ENCODE results near the gene XIRP2. TPM values are rescaled to one million over a fixed set of nuclear protein-coding genes. Genes with fewer than 3 reads are reported as not detected.

XIRP2 gene
- total and polyA plus RNA-seq, 2 of the 8 experiments (the other 6 are each of a cell fraction or from before 2014, with no cell fraction given), result 0.11 TPM; not detected in 1

- DNase-seq (ENCODE audit: low read depth in 1 of 2, low spot score in 2 of 2) (no peak), FAIRE-seq (no peak)
- Histone ChIP-seq H4K91ac (replicated peaks; ENCODE audit: insufficient read length, low read length) (no peak overlapping the region), H3K9ac (replicated peaks in 1 of 4; ENCODE audit: extremely low read depth in 1 of 4, low read depth in 3 of 4, low read length in 3 of 4) (no peak overlapping the region), H3K79me1 (ENCODE audit: low read depth, low read length) (no peaks in the 10 kb centered on the region), H2BK20ac (ENCODE audit: low read length) (no peak overlapping the region), H3K36me3 (ENCODE audit: control insufficient read depth in 2 of 4, insufficient read depth in 4 of 4, low read length in 3 of 4) (no peaks in the 10 kb centered on the region), H3K27ac (ENCODE audit: low read depth, low read length) (no peak overlapping the region), H4K8ac (ENCODE audit: extremely low read depth, insufficient read depth, low read length) (no peak overlapping the region), H3K4ac (replicated peaks; ENCODE audit: insufficient read length, low read depth, low read length) (no peak overlapping the region), H2BK15ac (ENCODE audit: low read length) (no peak overlapping the region), H3K4me2 (ENCODE audit: insufficient read depth in 1 of 2, low read depth in 2 of 2, low read length in 2 of 2) (no peak overlapping the region), H3K4me1 (replicated peaks in 1 of 4; ENCODE audit: control insufficient read depth in 3 of 4, insufficient read depth in 4 of 4, low read length in 3 of 4) (0 out of 7 replicates have a peak, but pooled peaks cover 0 to 2% (median 0%) of the 10 kb centered on the region in 4 experiments), H2BK5ac (ENCODE audit: low read depth, low read length) (no peak overlapping the region), H3K9me3 (ENCODE audit: insufficient read depth in 2 of 2, low read depth in 1 of 2, low read length in 1 of 2) (no peaks in the 10 kb centered on the region), H3K4me3 (ENCODE audit: extremely low read depth in 1 of 4, insufficient read depth in 2 of 4, low read depth in 3 of 4, low read length in 4 of 4) (no peak overlapping the region), H3K27me3 (replicated peaks in 1 of 4; ENCODE audit: control insufficient read depth in 3 of 4, extremely low read depth in 1 of 4, insufficient read depth in 3 of 4, low read length in 3 of 4) (no peaks in the 10 kb centered on the region; a peak in 2 of 7 replicates), H2BK12ac (ENCODE audit: low read depth, low read length) (no peak overlapping the region), H3K18ac (ENCODE audit: extremely low read depth, low read length) (no peak overlapping the region), H3K23ac (ENCODE audit: insufficient read length) (no peak overlapping the region), H3K79me2 (ENCODE audit: control insufficient read depth in 1 of 2, insufficient read depth in 2 of 2, low read length in 2 of 2) (no peaks in the 10 kb centered on the region), H4K20me1 (replicated peaks in 1 of 2; ENCODE audit: control insufficient read depth in 1 of 2, insufficient read depth in 2 of 2, low read length in 2 of 2) (no peaks in the 10 kb centered on the region), H2AFZ (ENCODE audit: low read length) (no peak overlapping the region), H2AK5ac (ENCODE audit: low read depth, low read length) (no peak overlapping the region), H4K5ac (ENCODE audit: insufficient read length, low read depth, low read length) (no peak overlapping the region), H3K56ac (replicated peaks; ENCODE audit: insufficient read length, low read depth, low read length) (no peak overlapping the region), H3K23me2 (ENCODE audit: low read depth, low read length) (no peaks in the 10 kb centered on the region), H2BK120ac (replicated peaks; ENCODE audit: low read depth, low read length) (no peak overlapping the region), H3K14ac (ENCODE audit: insufficient read length) (no peak overlapping the region)
- TF ChIP-seq RFX5 (IDR thresholded peaks at IDR 0.05; ENCODE audit: borderline replicate concordance, low read depth, low read length) (no peak), EP300 (IDR thresholded peaks at IDR 0.05; ENCODE audit: borderline replicate concordance in 1 of 2, low read depth in 2 of 2, low read length in 2 of 2) (no peak), POLR2A (IDR thresholded peaks at IDR 0.05; ENCODE audit: control extremely low read depth in 1 of 2, low read depth in 2 of 2, low read length in 2 of 2) (no peak), TCF12 (IDR thresholded peaks at IDR 0.05; ENCODE audit: low read depth, low read length) (no peak), SIN3A (conservative IDR thresholded peaks at IDR 0.05 in 1 of 2, IDR thresholded peaks at IDR 0.05 in 1 of 2; ENCODE audit: low read depth in 1 of 2, low read length in 2 of 2) (no peak), TEAD4 (IDR thresholded peaks at IDR 0.05; ENCODE audit: low read depth, low read length) (no peak), CEBPB (IDR thresholded peaks at IDR 0.05; ENCODE audit: low read depth, low read length) (0 out of 2 replicates have a peak, but pooled peaks have one; percentile 15), SRF (IDR thresholded peaks at IDR 0.05; ENCODE audit: low read depth, low read length) (no peak)
- WGBS, 2 experiments (ENCODE audit: extremely low coverage in 1 of 2, insufficient coverage in 1 of 2, insufficient read length in 1 of 2, insufficient replicate concordance in 2 of 2, low coverage in 1 of 2, low lambda C conversion rate in 2 of 2, missing lambda C conversion rate in 1 of 2), result 97% methylated on average over 4 of the region's 4 CpGs; no CpG with 5 or more reads in 1 of the 2 experiments
- CTCF ChIA-PET (ENCODE audit: partially characterized antibody), result no interaction called here
- POLR2A ChIA-PET (ENCODE audit: partially characterized antibody), result no interaction called here
Observed at GRCh38 chr2:167249197-167249596, 360.9 kb downstream of the XIRP2 start.

Data from H1 (cell line).